Panc1 (cell line): Measurements from ENCODE around the gene BCR. TPM values are rescaled to one million over a fixed set of nuclear protein-coding genes. Genes with fewer than 3 reads are reported as not detected.

Source experiments
- ATAC-seq: fragments of 200-7000 bp; cut with Tn5 transposase; 2 replicates; pipeline ENCODE4 v1.9.1; 2020; ENCODE audit warnings: mild to moderate bottlenecking, moderate library complexity
- BruUV-seq: library from RNA; stranded (reverse); fragments of 400-500 nt; replicated peaks from 2 replicates; lab custom pipeline; 2021; lab: Mats Ljungman, UMichigan
- CTCF ChIA-PET: fragments of 300-600 bp; sonication (Branson Sonifier 250); formaldehyde crosslinking; loops from one replicate; lab custom pipeline; 2022; ENCODE audit warnings: antibody characterized with exemption; lab: Charles Lee
- POLR2A ChIA-PET: fragments of 300-600 bp; sonication (Branson Sonifier 250); formaldehyde crosslinking; loops from one replicate; lab custom pipeline; 2022; ENCODE audit warnings: antibody characterized with exemption; lab: Charles Lee
- DNase-seq: peaks from one replicate; pipeline ENCODE4 v3.0.0-alpha.2; 2010; ENCODE audit warnings: low read depth, low spot score
- H3K27ac ChIP-seq: 2 replicates; pipeline ENCODE4 v1.5.1; 2011; ENCODE audit warnings: mild to moderate bottlenecking, low read length, inconsistent platforms
- H3K27me3 ChIP-seq: fragments of 200-500 bp; sonication (Bioruptor generic); 2 replicates; pipeline ENCODE4 v1.6.0; 2014; ENCODE audit warnings: low read length, inconsistent platforms; ENCODE audit not compliant: control insufficient read depth, insufficient read depth
- H3K36me3 ChIP-seq: fragments of 200-500 bp; sonication (Bioruptor generic); 2 replicates; pipeline ENCODE4 v1.5.1; 2014; ENCODE audit warnings: inconsistent platforms, mild to moderate bottlenecking, low read length, moderate library complexity; ENCODE audit not compliant: control insufficient read depth, insufficient read depth
- H3K4me1 ChIP-seq: 2 replicates; pipeline ENCODE4 v1.5.1; 2011; ENCODE audit warnings: inconsistent platforms, mild to moderate bottlenecking, low read length, moderate library complexity; ENCODE audit not compliant: control insufficient read depth, insufficient read depth
- H3K4me3 ChIP-seq, 2 experiments: 2 replicates each; pipeline ENCODE4 v1.5.1; 2011 to 2012; ENCODE audit warnings: low read depth in 2 of 2, low read length in 2 of 2, mild to moderate bottlenecking in 2 of 2, inconsistent platforms in 1 of 2, moderate library complexity in 1 of 2
- H3K9me3 ChIP-seq: fragments of 200-500 bp; sonication (Bioruptor generic); 2 replicates; pipeline ENCODE4 v1.5.1; 2014; ENCODE audit warnings: low read depth, mild to moderate bottlenecking, inconsistent platforms, low read length, moderate library complexity; ENCODE audit not compliant: control insufficient read depth, insufficient read depth
- POLR2AphosphoS5 ChIP-seq: IDR thresholded peaks from 2 replicates; pipeline ENCODE4 v1.6.1; 2012; ENCODE audit warnings: mild to moderate bottlenecking, low read depth, low read length, moderate library complexity
- SIN3A ChIP-seq: IDR thresholded peaks from 2 replicates; pipeline ENCODE4 v1.6.1; 2012; ENCODE audit warnings: low read depth, mild to moderate bottlenecking, low read length, moderate library complexity, borderline replicate concordance; ENCODE audit not compliant: insufficient read depth
- TCF7L2 ChIP-seq: IDR thresholded peaks from 2 replicates; pipeline ENCODE4 v1.6.1; 2011; ENCODE audit warnings: mild to moderate bottlenecking, low read depth, low read length, inconsistent platforms
- in situ Hi-C: cut with HindIII; loops from 2 replicates; pipeline ENCODE4 v1.10.0; 2016; ENCODE audit warnings: low sequenced_read_pairs, low pct_unique_long_range_greater_than_20kb
- intact Hi-C: fragments of 100-400 bp; cut with micrococcal nuclease; formaldehyde crosslinking; loops from one replicate; pipeline ENCODE4 v1.10.0; 2022; ENCODE audit not compliant: unreplicated experiment
- total RNA-seq: library from RNA; stranded (reverse); gene quantifications from one replicate; pipeline ENCODE4 v1.2.1, GENCODE V29; 2021; ENCODE audit not compliant: unreplicated experiment
- TF ChIP-seq, protein P1 (sequence below): fragments of 450-650 bp; IDR thresholded peaks from 2 replicates; pipeline ENCODE4 v1.5.1; 2017; ENCODE audit warnings: mild to moderate bottlenecking
- TF ChIP-seq, protein P2 (sequence below), 2 experiments: IDR thresholded peaks; 2 replicates each; pipeline ENCODE4 v1.6.1; 2011 to 2012; ENCODE audit warnings: low read depth in 2 of 2, control low read depth in 1 of 2, low read length in 1 of 2, mild to moderate bottlenecking in 1 of 2, moderate library complexity in 1 of 2; ENCODE audit not compliant: insufficient read depth in 1 of 2

Gene BCR
- total RNA-seq, 1 experiment from 2014 or later: 32.1 TPM

DNA sequence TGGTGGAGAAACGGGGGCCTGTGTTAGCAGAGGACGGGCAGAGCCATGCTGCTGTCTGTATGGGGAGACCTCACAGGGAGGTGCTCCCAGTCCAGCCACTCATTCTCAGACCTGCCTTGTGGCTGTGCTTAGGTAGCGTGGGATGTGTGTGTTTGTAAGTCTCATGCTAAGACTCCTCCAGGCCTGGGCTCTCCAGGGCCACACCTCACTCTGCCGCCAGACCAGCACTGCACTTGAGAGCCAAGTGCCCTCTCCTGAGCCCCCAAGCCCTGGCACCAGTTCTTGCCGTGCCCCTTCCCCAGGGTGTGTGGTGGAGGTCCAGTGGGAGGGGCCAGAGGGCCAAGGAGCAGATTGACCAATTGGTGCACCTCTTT is 108.8 kb downstream of the BCR start:
- H3K36me3 ChIP-seq: no peaks in the 10 kb centered on the region
- TF ChIP-seq, protein P1, sequence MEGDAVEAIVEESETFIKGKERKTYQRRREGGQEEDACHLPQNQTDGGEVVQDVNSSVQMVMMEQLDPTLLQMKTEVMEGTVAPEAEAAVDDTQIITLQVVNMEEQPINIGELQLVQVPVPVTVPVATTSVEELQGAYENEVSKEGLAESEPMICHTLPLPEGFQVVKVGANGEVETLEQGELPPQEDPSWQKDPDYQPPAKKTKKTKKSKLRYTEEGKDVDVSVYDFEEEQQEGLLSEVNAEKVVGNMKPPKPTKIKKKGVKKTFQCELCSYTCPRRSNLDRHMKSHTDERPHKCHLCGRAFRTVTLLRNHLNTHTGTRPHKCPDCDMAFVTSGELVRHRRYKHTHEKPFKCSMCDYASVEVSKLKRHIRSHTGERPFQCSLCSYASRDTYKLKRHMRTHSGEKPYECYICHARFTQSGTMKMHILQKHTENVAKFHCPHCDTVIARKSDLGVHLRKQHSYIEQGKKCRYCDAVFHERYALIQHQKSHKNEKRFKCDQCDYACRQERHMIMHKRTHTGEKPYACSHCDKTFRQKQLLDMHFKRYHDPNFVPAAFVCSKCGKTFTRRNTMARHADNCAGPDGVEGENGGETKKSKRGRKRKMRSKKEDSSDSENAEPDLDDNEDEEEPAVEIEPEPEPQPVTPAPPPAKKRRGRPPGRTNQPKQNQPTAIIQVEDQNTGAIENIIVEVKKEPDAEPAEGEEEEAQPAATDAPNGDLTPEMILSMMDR: no peak
- TF ChIP-seq TCF7L2: no peak
- no peak for TF ChIP-seq POLR2AphosphoS5
- TF ChIP-seq, protein P2, sequence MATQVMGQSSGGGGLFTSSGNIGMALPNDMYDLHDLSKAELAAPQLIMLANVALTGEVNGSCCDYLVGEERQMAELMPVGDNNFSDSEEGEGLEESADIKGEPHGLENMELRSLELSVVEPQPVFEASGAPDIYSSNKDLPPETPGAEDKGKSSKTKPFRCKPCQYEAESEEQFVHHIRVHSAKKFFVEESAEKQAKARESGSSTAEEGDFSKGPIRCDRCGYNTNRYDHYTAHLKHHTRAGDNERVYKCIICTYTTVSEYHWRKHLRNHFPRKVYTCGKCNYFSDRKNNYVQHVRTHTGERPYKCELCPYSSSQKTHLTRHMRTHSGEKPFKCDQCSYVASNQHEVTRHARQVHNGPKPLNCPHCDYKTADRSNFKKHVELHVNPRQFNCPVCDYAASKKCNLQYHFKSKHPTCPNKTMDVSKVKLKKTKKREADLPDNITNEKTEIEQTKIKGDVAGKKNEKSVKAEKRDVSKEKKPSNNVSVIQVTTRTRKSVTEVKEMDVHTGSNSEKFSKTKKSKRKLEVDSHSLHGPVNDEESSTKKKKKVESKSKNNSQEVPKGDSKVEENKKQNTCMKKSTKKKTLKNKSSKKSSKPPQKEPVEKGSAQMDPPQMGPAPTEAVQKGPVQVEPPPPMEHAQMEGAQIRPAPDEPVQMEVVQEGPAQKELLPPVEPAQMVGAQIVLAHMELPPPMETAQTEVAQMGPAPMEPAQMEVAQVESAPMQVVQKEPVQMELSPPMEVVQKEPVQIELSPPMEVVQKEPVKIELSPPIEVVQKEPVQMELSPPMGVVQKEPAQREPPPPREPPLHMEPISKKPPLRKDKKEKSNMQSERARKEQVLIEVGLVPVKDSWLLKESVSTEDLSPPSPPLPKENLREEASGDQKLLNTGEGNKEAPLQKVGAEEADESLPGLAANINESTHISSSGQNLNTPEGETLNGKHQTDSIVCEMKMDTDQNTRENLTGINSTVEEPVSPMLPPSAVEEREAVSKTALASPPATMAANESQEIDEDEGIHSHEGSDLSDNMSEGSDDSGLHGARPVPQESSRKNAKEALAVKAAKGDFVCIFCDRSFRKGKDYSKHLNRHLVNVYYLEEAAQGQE (IDR thresholded peaks at IDR 0.05; ENCODE audit: insufficient read depth in 1 of 2, low read depth in 2 of 2, low read length in 1 of 2): no peak
- TF ChIP-seq SIN3A: no peak
- in situ Hi-C loops (no loop called here), intact Hi-C loops (no loop called here)
- no peak overlapping the region for H3K27ac ChIP-seq
- no peak for DNase-seq
- H3K4me3 ChIP-seq: no peak overlapping the region
- ChIA-PET POLR2A (interaction anchor here (0.6 kb wide), 1 partner anchor 8 kb away, joined by 3 read pairs; no protein-coding TSS in a partner anchor), CTCF (interaction anchor here (1.3 kb wide), 1 partner anchor 97 kb away, joined by 3 read pairs; no protein-coding TSS in a partner anchor)
- no peaks in the 10 kb centered on the region for H3K9me3 ChIP-seq
- no peaks in the 10 kb centered on the region for H3K27me3 ChIP-seq
- no peaks in the 10 kb centered on the region for H3K4me1 ChIP-seq
- no peak for ATAC-seq
- BruUV-seq: no TSS peak

DNA sequence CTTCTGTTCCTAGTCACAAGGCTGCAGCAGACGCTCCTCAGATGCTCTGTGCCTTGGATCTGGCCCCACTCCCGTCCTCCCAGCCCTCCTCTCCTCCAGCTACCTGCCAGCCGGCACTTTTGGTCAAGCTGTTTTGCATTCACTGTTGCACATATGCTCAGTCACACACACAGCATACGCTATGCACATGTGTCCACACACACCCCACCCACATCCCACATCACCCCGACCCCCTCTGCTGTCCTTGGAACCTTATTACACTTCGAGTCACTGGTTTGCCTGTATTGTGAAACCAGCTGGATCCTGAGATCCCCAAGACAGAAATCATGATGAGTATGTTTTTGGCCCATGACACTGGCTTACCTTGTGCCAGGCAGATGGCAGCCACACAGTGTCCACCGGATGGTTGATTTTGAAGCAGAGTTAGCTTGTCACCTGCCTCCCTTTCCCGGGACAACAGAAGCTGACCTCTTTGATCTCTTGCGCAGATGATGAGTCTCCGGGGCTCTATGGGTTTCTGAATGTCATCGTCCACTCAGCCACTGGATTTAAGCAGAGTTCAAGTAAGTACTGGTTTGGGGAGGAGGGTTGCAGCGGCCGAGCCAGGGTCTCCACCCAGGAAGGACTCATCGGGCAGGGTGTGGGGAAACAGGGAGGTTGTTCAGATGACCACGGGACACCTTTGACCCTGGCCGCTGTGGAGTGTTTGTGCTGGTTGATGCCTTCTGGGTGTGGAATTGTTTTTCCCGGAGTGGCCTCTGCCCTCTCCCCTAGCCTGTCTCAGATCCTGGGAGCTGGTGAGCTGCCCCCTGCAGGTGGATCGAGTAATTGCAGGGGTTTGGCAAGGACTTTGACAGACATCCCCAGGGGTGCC is 109.8 kb downstream of the BCR start:
- no peak overlapping the region for H3K27ac ChIP-seq
- TF ChIP-seq, protein P1: peak; percentile 87
- TF ChIP-seq SIN3A (no peak), POLR2AphosphoS5 (no peak), TCF7L2 (no peak)
- TF ChIP-seq, protein P2 (IDR thresholded peaks at IDR 0.05; ENCODE audit: insufficient read depth in 1 of 2, low read depth in 2 of 2, low read length in 1 of 2): no peak
- intact Hi-C loops (no loop called here), in situ Hi-C loops (no loop called here)
- no TSS peak for BruUV-seq
- H3K9me3 ChIP-seq: no peaks in the 10 kb centered on the region
- DNase-seq: peak; percentile 25
- peak; percentile 79 for ATAC-seq
- no peak overlapping the region for H3K4me3 ChIP-seq
- ChIA-PET CTCF (interaction anchor here (0.5 to 1.3 kb wide), 7 partner anchors 85 to 459 kb away, joined by 3 to 8 read pairs (median 4); no protein-coding TSS in a partner anchor), POLR2A (interaction anchor here (0.6 kb wide), 1 partner anchor 9 kb away, joined by 3 read pairs; no protein-coding TSS in a partner anchor)
- no peaks in the 10 kb centered on the region for H3K36me3 ChIP-seq
- H3K4me1 ChIP-seq: no peaks in the 10 kb centered on the region
- no peaks in the 10 kb centered on the region for H3K27me3 ChIP-seq
